ENCODE results near the gene PLA2G2C.

DNA sequence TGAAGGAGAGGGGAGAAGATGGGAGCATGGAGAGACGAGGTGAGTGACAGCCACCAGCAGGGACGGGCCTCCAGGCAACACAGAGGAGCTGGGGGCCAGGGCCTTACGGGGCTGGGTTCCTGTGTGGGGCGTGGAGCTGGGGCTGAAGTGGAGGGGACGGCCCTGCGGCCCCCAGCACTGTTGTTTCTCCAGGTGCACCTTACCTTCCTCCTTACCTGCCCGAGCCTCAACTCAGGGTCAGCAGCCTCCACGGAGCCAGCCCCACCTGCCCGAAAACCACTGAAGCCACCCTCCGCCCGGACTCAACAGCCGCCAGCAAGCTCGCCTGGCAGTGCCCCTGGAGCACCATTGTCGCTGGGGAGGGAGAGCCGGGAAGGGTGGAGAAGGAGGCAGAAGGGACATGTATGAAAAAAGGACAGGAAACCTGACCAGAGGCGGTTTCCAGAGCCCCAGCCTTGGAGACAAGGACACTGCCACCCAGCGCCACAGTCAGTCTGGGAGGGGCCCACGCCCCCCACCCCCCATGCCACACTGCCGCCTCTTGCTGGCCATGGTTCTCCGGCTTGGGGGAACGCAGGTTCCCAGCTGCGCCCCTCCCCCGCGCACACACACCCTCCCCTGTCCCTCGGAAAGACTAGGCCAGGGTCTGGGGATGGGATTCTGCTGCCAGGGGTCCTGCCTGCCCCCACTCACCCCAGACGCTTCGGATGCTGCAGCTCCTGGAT, 36.6 kb downstream of the PLA2G2C start:
- no peak for TF ChIP-seq POLR2AphosphoS5 (IDR thresholded peaks at IDR 0.05; ENCODE audit: low read depth)
- no peak for TF ChIP-seq ZNF331 (CRISPR knock-in tag; IDR thresholded peaks at IDR 0.05; ENCODE audit: low read depth)
- TF ChIP-seq EZH2phosphoT487 (IDR thresholded peaks at IDR 0.05; ENCODE audit: unreplicated experiment), result no peak
- no peak for TF ChIP-seq EZH2 (IDR thresholded peaks at IDR 0.05; ENCODE audit: low read depth, unreplicated experiment)
- TF ChIP-seq, protein P1, sequence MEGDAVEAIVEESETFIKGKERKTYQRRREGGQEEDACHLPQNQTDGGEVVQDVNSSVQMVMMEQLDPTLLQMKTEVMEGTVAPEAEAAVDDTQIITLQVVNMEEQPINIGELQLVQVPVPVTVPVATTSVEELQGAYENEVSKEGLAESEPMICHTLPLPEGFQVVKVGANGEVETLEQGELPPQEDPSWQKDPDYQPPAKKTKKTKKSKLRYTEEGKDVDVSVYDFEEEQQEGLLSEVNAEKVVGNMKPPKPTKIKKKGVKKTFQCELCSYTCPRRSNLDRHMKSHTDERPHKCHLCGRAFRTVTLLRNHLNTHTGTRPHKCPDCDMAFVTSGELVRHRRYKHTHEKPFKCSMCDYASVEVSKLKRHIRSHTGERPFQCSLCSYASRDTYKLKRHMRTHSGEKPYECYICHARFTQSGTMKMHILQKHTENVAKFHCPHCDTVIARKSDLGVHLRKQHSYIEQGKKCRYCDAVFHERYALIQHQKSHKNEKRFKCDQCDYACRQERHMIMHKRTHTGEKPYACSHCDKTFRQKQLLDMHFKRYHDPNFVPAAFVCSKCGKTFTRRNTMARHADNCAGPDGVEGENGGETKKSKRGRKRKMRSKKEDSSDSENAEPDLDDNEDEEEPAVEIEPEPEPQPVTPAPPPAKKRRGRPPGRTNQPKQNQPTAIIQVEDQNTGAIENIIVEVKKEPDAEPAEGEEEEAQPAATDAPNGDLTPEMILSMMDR (conservative IDR thresholded peaks at IDR 0.05; ENCODE audit: low read depth in 2 of 2), result no peak
- no peak for TF ChIP-seq ETS1 (IDR thresholded peaks at IDR 0.05)
- no peak for TF ChIP-seq STAT1 (IDR thresholded peaks at IDR 0.05; ENCODE audit: unreplicated experiment)
